Measurements from ENCODE around the gene ATP8B4.

- TF ChIP-seq CTCF (IDR thresholded peaks at IDR 0.05) (no peak), POLR2AphosphoS5 (IDR thresholded peaks at IDR 0.05) (no peak), POLR2A (IDR thresholded peaks at IDR 0.05) (no peak)
Measured at GRCh38 chr15:50068016-50068415, 51.0 kb downstream of the ATP8B4 start.

Data from prostate gland (tissue), 2 donors.